ENCODE measurements around the gene SALL1.

DNA sequence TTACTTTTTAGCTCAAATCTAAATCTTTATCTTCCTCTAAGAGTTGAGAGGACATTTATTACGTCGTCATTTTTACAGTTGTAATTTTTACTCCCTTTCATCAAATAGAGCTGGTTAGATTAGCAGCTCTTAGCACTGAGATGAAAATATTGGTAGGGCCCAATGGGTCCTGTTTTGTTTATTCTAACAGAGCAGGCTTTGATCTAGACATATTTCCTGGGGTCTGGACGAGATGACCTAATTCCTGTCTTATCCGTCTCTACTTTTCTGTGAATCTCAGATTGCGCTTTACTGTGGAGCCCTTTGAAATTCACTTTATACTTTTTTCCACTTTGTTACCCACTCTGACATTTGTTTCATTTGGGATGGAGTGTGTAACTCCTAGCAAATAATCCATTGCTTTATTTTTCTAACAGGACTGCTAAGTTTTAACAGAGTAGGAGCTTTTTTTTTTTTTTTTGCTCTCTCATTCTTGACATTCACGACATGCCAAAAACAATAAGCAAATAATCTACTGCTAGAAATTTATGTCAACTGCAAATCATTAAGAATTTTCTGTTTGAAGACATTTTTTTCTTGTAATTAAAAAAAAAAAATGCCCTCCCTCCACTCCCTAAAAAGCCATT is 18.5 kb downstream of the SALL1 start:
- TF ChIP-seq ZNF274 (IDR thresholded peaks at IDR 0.05; ENCODE audit: low read depth, low read length) (no peak), YY1 (IDR thresholded peaks at IDR 0.05; ENCODE audit: insufficient read depth, insufficient read length) (no peak), SUZ12 (IDR thresholded peaks at IDR 0.05; ENCODE audit: extremely low read depth, insufficient read depth, insufficient read length) (no peak)

Measured in NT2/D1 (cell line).